Measurements from ENCODE around the gene SYNPO2L.
"Not testable (repeated sequence)": the region's sequence is repeated elsewhere in the genome, so short reads cannot be mapped to it uniquely, and the experiment has no call there.

- not testable (repeated sequence) for TF ChIP-seq POLR2A, CTCF (IDR thresholded peaks at IDR 0.05)
Observed at GRCh38 chr10:73689596-73689995, 33.8 kb upstream of the SYNPO2L start.

Data from transverse colon (tissue), 3 donors.